Measurements from ENCODE around the gene BCDIN3D.

- no peak for TF ChIP-seq POLR2AphosphoS5 (IDR thresholded peaks at IDR 0.05)
- TF ChIP-seq POLR2A (IDR thresholded peaks at IDR 0.05), result no peak
- TF ChIP-seq, protein P1, sequence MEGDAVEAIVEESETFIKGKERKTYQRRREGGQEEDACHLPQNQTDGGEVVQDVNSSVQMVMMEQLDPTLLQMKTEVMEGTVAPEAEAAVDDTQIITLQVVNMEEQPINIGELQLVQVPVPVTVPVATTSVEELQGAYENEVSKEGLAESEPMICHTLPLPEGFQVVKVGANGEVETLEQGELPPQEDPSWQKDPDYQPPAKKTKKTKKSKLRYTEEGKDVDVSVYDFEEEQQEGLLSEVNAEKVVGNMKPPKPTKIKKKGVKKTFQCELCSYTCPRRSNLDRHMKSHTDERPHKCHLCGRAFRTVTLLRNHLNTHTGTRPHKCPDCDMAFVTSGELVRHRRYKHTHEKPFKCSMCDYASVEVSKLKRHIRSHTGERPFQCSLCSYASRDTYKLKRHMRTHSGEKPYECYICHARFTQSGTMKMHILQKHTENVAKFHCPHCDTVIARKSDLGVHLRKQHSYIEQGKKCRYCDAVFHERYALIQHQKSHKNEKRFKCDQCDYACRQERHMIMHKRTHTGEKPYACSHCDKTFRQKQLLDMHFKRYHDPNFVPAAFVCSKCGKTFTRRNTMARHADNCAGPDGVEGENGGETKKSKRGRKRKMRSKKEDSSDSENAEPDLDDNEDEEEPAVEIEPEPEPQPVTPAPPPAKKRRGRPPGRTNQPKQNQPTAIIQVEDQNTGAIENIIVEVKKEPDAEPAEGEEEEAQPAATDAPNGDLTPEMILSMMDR (IDR thresholded peaks at IDR 0.05), result no peak
- no peak for TF ChIP-seq EP300 (IDR thresholded peaks at IDR 0.05; ENCODE audit: low read depth)
Observed at GRCh38 chr12:49865109-49865781, 22.3 kb upstream of the BCDIN3D start.
